Posterior cingulate gyrus (tissue), 11 donors: Measurements from ENCODE around the gene TFF1.

Experiments used
- DNase-seq, 10 donors: peaks; one replicate each; pipeline versions ENCODE4 v3.0.0 to v3.0.0-alpha.2; 2020 to 2021; ENCODE audit warnings: mixed read lengths in 3 of 10
- intact Hi-C: fragments of 100-400 bp; cut with DNase I; formaldehyde crosslinking; loops from one replicate; pipeline ENCODE4 v1.15.1; 2023

The TFF1 gene

DNA sequence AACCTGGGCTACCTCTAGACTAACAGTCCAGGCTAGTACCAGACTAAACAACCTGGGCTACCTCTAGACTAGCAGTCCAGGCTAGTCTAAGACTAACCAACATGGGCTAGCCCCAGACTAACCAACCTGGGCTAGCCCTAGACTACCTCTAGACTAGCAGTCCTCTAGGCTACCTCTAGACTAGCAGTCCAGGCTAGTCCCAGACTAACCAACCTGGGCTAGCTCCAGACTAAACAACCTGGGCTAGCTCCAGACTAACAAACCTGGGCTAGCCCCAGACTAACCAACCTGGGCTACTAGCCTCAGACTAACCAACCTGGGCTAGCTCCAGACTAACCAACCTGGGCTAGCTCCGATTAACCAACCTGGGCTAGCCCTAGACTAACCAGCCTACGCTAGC is 17.6 kb downstream of the TFF1 start:
- no peak for DNase-seq

GRCh38 chr21:42347601-42348327 is 18.6 kb downstream of the TFF1 start:
- peak in 1 of 10 donors; percentile 67 for DNase-seq
- intact Hi-C loops: loop anchor here (10.0 kb wide), 1 partner anchor 97 kb away; no protein-coding TSS in a partner anchor

More for the DNA sequence above, 17.6 kb downstream of the TFF1 start:
- intact Hi-C loops: loop anchor here (10.0 kb wide), 1 partner anchor 96 kb away; no protein-coding TSS in a partner anchor

- peak in 1 of 10 donors; percentile 41 for DNase-seq
- intact Hi-C loops: loop anchor here (10.0 kb wide), 1 partner anchor 98 kb away; no protein-coding TSS in a partner anchor
These were observed 19.3 kb downstream of the TFF1 start for GRCh38 chr21:42346866-42347600.

GRCh38 chr21:42346441-42346840 is 19.9 kb downstream of the TFF1 start:
- DNase-seq: peak in 1 of 10 donors; percentile 22
- intact Hi-C loops: loop anchor here (10.0 kb wide), 1 partner anchor 98 kb away; no protein-coding TSS in a partner anchor

DNA sequence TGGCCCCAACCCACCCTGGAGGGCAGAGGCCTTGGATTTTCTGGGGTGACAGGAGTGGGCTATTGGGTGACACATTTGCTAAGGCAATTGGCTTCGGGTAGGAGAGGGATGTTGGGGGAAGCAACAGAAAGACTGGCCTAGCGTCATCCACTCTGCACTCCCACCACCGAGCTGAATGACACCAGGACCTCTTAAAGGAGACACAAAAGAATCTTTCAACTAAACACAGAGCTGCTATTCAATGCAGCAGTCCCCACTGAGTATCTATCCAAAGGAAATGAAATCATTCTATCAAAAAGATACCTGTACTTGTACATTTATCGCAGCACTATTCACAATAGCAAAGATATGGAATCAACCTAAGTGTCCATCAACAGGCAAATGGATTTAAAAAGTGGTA is 21.7 kb downstream of the TFF1 start:
- intact Hi-C loops: loop anchor here (10.0 kb wide), 1 partner anchor 100 kb away; no protein-coding TSS in a partner anchor

DNA sequence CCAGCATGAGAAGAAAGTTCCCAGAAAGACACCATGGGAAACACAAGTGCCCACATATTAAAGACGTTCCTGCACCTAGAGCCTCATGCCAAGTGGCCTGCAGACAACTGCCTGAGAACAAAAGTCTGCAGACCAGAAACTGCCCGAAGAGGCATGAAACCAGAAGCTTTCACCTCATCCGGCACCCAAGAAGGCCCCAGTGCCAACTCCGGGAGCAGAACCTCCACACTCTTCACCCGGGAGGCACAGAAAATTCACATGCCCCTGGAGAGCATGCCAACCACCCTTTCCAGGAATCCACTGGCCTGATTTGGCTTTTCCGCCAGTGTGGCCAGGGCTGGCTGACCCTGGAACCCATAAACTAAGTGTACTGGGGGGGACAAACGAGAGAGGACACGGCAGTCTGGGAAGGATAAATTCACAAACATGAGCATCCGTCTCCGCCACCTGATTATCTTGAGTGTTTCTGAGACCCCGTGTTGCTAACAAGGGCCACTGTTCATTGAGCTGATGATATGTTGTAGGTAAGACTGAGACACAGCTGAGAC is 22.3 kb downstream of the TFF1 start:
- DNase-seq: peak in 1 of 10 donors; percentile 43
- intact Hi-C loops: loop anchor here (10.0 kb wide), 1 partner anchor 101 kb away; no protein-coding TSS in a partner anchor

More for the DNA sequence above, 21.7 kb downstream of the TFF1 start:
- no peak for DNase-seq

DNA sequence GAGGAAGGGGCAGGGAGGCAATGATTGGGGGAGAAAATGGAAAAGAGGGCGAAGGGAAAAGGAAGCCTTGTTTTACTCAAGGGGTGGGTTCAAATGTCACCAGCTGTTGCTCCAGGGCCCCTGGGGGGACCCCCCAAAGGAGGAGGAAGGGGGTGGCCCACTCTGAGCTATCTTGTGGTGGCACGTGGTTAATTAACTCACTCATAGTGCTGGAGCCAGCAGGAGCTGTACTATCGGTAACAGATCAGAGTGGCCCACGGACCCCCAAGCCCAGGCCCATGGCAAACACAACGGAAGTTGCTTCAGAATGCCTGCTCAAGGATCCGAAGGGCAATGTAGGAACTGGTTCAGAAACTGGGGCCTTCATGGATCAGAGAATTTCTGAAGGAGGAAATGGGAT is 22.8 kb downstream of the TFF1 start:
- peak in 1 of 10 donors; percentile 57 for DNase-seq
- intact Hi-C loops: loop anchor here (10.0 kb wide), 1 partner anchor 101 kb away; no protein-coding TSS in a partner anchor

GRCh38 chr21:42343101-42343500 is 23.2 kb downstream of the TFF1 start:
- intact Hi-C loops: loop anchor here (10.0 kb wide), 1 partner anchor 102 kb away; no protein-coding TSS in a partner anchor

DNA sequence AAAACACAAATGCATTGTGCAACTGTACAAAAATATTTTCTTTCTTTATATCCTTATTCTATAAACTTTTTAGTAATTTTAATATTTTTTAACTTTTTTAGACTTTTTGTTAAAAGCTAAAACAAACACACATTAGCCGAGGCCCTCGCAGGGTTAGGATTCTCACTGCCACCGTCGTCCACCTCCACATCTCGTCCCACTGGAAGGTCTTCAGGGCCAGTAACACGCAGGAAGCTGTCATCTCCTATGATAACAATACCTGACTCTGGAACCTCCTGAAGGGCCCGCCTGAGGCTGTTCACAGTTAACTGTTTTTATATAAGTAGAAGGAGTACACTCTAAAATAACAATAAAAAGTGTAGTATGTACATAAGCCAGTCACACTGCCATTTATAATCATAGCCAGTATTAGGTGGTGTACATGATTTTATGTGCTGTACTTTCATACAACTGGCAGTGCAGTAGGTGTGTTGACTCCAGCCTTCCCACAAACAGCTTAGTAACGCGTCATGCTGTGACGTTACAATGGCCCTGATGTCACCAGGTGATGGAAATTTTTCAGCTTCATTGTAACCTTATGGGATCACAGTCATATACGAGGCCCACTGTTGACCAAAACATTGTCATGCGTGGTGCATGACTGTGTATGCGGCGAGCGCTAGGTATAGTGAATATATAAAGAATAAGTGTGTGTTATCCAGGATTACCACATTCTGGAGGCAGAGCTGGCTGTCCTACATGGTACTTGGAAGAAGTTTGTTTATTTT is 24.4 kb downstream of the TFF1 start:
- intact Hi-C loops: loop anchor here (10.0 kb wide), 1 partner anchor 103 kb away; no protein-coding TSS in a partner anchor
- DNase-seq: peak in 1 of 10 donors; percentile 39

More at GRCh38 chr21:42343101-42343500, 23.2 kb downstream of the TFF1 start:
- peak in 1 of 10 donors; percentile 62 for DNase-seq

DNA sequence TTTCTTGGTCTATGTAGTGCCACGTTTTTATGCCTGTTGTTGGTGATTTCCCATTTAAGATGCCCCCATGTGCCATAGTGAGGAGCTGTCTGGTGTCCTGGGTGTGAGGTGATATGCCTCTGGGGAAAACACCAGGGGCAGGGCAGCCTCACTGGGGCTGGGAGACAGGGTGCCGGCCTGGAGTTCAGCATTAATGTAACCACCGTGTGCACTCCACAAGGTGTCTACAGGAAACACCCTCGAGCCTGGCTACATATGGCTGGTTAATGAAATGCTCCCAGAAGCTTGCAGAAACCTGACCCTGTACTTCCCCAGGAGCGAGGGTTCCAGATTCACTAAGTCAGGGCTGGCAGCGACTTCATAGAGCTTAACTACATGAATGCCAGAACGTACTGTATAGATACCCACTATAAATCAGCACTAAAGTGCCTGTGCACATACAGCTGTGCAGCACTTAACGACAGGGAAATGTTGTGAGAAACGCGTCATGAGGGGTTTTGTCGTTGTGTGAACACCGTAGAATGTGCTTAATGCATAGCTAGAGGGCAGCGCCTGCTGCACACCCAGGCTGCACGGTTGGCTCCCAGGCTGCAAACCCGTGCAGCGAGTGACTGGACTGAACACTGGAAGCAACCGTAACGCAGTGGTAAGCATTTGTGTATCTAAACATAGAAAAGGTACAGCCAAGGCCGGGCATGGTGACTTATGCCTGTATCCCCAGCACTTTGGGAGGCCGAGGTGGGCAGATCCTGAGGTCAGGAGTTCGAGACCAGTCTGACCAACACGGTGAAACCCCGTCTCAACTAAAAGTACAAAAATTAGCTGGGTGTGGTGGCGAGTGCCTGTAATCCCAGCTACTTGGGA is 25.9 kb downstream of the TFF1 start:
- intact Hi-C loops: loop anchor here (10.0 kb wide), 1 partner anchor 104 kb away; no protein-coding TSS in a partner anchor
- peak in 1 of 10 donors; percentile 55 for DNase-seq

GRCh38 chr21:42338729-42339715 is 27.3 kb downstream of the TFF1 start:
- DNase-seq: peak in 1 of 10 donors; percentile 72
- intact Hi-C loops: no loop called here

DNA sequence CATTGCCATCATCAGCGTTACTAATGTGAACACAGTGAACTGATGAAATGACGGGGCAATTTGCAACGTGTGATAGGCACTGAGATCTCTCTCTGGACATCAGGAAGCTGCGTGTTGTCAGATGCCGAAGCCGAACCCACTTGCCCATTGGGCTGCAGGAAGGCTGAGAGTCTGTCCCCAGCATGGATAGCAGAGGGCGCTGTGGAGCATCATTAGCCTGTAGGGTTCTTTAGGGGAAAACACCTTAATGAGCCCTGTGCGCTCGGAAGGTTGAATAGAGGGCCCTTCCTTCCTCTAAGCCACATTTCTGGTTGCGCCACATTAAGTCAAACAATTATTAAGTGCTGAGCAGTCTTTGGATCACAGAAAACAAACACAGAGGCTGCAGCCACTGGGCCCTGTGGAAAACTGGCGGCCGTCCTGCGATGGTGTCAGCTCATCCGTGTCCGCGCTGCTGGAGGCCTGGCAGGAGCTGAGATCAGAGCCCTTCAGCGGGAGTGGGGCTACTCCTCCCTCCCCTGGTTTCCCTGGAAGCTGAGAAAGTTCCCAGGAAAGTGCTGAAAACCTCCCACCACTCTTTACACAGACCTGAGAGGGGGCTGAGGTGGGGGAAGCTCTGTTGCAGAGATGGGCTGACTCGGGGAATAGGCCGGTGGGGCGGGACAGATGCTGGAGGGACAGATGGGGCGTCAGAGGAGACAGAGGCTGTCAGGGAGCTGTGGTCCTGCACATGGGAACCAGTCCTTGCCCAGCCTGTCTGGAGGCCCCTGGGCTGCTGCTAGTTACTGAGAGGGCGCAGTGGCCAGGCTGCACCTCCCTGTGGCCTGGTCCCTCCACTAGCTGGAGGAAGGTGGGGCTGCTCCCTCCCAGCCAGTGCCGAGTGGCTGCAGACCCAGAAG is 28.3 kb downstream of the TFF1 start:
- intact Hi-C loops: no loop called here
- DNase-seq: peak in 7 of 10 donors; percentile 55 to 92 (median 77)

DNA sequence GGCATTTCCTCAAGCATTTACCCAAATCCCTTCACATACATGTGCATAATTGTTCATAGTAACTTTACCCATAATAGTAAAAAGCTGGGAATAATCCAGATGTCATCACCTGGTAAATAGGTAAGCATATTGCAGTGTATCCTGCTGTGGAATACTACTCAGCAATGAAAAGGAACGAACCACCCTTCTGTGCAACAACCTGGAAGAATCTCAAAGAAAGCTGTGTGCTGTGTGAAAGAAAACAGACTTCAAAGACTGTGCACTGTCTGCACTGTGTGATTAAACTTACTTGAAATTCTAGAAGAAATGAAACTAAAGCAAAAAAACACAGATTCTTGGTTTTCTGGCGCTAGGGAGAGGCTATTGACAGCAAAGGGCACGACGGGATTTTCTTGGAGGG is 29.1 kb downstream of the TFF1 start:
- intact Hi-C loops: no loop called here
- DNase-seq: no peak

DNA sequence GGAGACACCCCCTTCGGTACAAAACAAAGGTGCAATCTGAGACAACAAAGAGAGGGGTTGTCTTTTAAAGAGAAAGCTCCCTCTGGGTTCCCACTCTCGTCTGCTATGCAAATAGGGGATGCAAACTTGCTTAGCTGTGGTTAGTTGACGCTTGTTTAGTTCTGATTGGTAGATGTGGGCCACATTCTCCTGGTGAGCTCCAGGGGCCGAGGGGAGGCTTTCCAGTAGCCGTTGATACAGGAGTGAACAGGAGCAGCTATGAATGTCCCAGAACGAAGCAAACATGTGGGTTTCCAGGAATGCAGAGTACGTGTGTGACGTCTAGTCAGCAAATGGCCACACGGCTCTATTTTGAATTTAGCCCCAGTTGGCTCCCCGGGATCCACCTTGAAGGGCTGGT is 30.3 kb downstream of the TFF1 start:
- intact Hi-C loops: no loop called here
- DNase-seq: no peak

- intact Hi-C loops: no loop called here
- DNase-seq: no peak
These were observed 33.6 kb downstream of the TFF1 start for GRCh38 chr21:42332557-42333317.

GRCh38 chr21:42331660-42332059 is 34.7 kb downstream of the TFF1 start:
- DNase-seq: no peak
- intact Hi-C loops: no loop called here
